LNCaP clone FGC (cell line): ENCODE measurements around the gene SASH1.

Source experiments
- DNase-seq: peaks from one replicate; pipeline ENCODE4 v3.0.0-alpha.2; 2011; ENCODE audit warnings: low read depth
- H3K4me3 ChIP-seq: 2 replicates; pipeline ENCODE4 v1.5.1; 2011; ENCODE audit warnings: mild to moderate bottlenecking, low read depth, low read length, control low read depth
- TF ChIP-seq, protein P1 (sequence below): IDR thresholded peaks from 2 replicates; pipeline ENCODE4 v1.5.1; 2012; ENCODE audit warnings: mild to moderate bottlenecking; ENCODE audit not compliant: control insufficient read depth, insufficient read depth; ENCODE audit errors: extremely low read depth

SASH1 gene

DNA sequence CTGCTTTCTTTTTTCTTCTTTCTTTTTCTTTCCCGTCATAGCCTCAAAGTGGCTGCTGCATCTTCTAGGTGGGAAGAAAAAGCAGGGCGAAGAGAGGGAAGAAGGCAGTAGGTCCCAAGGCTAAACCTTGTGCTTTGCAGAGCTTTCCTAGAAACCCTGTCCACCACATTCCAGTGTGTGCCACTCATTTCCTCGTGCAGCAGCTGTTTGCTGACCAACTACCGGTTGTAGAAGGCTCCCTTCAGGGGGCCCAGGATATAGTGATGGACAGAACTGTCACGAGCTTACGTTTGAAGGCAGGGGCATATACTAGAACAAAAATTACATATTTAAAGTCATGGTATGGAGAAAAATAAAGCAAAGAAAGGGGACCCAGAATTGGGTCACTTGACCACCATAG, 103.0 kb downstream of the SASH1 start:
- DNase-seq: no peak
- no peak overlapping the region for H3K4me3 ChIP-seq
- TF ChIP-seq, protein P1, sequence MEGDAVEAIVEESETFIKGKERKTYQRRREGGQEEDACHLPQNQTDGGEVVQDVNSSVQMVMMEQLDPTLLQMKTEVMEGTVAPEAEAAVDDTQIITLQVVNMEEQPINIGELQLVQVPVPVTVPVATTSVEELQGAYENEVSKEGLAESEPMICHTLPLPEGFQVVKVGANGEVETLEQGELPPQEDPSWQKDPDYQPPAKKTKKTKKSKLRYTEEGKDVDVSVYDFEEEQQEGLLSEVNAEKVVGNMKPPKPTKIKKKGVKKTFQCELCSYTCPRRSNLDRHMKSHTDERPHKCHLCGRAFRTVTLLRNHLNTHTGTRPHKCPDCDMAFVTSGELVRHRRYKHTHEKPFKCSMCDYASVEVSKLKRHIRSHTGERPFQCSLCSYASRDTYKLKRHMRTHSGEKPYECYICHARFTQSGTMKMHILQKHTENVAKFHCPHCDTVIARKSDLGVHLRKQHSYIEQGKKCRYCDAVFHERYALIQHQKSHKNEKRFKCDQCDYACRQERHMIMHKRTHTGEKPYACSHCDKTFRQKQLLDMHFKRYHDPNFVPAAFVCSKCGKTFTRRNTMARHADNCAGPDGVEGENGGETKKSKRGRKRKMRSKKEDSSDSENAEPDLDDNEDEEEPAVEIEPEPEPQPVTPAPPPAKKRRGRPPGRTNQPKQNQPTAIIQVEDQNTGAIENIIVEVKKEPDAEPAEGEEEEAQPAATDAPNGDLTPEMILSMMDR: no peak

- no peak for DNase-seq
- TF ChIP-seq, protein P1: no peak
- no peak overlapping the region for H3K4me3 ChIP-seq
Measured at GRCh38 chr6:148446681-148447080, 104.0 kb downstream of the SASH1 start.

DNA sequence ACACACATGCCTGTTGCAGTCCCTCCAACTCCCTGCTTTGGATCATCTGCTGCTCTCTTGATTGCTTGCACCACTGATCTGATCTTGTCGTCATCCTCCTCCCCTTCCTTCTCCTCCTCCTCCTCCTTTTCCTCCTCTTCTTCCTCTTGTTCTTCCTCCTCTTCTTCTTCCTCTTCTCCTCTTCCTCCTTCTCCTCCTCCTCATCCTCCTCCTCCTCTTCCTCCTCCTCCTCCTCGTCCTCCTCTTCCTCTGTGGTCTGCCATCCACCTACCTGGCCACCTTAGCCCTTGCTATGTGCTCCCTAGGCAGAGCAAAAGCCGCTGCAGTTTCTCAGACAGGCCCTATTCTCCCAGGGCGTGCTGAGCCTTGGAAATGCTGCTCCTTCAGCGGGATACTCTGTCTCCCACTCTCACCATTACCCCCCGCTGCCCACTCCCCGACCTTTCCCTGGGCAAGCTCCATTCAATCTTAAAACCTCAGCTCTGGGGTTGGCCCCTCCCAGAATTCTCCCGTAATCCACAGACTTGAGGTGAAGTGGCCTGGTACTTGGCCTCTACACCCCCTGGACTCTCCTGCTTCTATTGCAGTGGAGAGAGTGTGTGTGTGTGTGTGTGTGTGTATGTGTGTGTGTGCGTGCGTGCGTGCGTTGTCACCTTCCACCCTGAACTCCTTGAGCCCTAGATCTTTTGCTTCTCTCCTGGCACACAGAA, 105.0 kb downstream of the SASH1 start:
- DNase-seq: no peak
- TF ChIP-seq, protein P1: no peak
- no peak overlapping the region for H3K4me3 ChIP-seq

DNA sequence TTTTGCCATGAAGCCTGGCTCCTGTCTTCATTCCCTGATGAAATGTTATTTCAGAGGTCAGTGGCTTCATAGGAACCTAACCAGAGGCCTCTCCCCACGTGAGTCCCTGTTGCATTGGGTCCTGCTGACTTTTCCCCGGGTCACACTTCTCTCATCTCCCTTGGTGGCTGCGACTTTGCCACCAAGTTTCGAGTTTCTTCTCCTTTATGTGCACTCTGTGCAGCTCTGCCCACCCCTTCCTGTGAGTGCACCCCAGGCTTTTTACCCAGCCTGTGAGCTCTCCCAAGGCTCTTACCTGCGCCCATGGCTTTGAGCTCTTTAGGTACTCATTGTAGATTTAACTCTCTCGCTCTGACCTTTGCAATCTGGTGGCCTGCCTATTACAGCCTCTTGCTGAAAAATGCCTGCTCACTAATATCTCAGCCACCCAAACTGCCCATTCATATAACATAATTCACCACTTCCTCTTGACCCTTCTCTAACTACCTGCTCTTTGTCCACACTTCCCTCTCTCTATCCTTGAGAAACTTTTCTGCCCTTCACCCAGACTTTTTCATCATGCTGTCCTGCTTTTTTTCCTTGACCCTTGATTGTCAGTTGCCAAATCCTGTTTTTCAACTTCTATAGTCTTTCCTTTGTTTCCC, 105.9 kb downstream of the SASH1 start:
- DNase-seq: no peak
- H3K4me3 ChIP-seq: no peak overlapping the region
- TF ChIP-seq, protein P1: no peak

DNA sequence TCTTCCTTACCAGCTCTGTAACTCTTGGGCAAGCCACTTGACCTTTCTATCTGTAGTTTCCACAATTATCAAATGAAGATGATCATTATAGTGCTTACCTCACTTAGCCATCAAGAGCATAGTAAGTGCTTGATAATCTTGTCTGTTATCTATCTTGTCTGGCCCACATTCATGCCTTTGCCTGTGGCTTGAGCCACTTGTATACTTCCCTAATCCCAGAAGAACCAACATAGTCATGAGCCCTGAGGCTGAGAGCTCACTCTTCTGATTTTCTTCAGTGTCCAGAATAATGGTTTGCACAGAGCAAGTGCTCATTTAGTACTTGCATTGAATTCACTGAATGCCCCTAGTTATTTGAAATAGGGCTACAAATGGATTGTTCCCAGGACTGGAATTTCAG, 108.2 kb downstream of the SASH1 start:
- TF ChIP-seq, protein P1: no peak
- DNase-seq: no peak
- H3K4me3 ChIP-seq: no peak overlapping the region

DNA sequence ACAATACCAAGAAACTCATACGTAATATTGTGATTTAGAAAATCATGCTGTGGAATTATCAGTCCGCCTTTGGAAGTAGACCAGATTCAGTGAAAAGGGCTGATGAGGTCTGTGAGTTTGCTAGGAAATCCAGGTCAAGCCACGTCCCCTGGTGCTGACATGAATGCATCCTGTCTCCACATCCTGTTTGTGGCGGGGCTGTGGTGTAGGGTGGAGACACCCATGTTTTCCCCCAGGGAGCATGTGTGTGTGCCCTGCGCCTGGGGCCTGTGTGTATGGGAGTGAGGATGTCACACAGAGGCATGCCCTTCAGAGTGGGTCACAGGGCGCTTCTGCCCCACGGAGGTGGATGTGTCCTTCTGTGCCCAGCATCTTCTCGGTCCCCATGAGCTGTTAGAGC, 109.1 kb downstream of the SASH1 start:
- H3K4me3 ChIP-seq: no peak overlapping the region
- no peak for DNase-seq
- TF ChIP-seq, protein P1: no peak
